HepG2 (cell line): ENCODE data around the gene TBC1D24. TPM values are rescaled to one million over a fixed set of nuclear protein-coding genes. Genes with fewer than 3 reads are reported as not detected.

Source experiments
- ARNT ChIP-seq: fragments of 450-650 bp; IDR thresholded peaks from 2 replicates; pipeline ENCODE4 v1.6.1; 2017
- BRD4 ChIP-seq: sonication (generic); formaldehyde crosslinking; IDR thresholded peaks from 2 replicates; pipeline ENCODE4 v1.4.0; 2020; ENCODE audit warnings: missing genetic modification reagents
- EHMT2 ChIP-seq: fragments of 200-600 bp; sonication (generic); IDR thresholded peaks from 2 replicates; pipeline ENCODE4 v1.7.0; 2017; ENCODE audit warnings: antibody characterized with exemption, low read depth, low read length, borderline replicate concordance
- FIP1L1 ChIP-seq: fragments of 200-400 bp; formaldehyde crosslinking; IDR thresholded peaks from 2 replicates; pipeline ENCODE4 v1.6.1; 2018; ENCODE audit warnings: low read depth, mild to moderate bottlenecking, low read length, moderate library complexity, borderline replicate concordance; ENCODE audit not compliant: insufficient read depth
- FOXA1 ChIP-seq, 2 experiments: fragments of 450-650 bp in 1 of 2; sonication (generic) in 1 of 2; formaldehyde crosslinking in 1 of 2; IDR thresholded peaks; 2 replicates each; pipeline versions ENCODE4 v1.4.0 to v1.6.1; 2016 to 2020; ENCODE audit warnings: missing genetic modification reagents in 1 of 2
- HDAC2 ChIP-seq: sonication (generic); formaldehyde crosslinking; IDR thresholded peaks from 2 replicates; pipeline ENCODE4 v1.4.0; 2020; ENCODE audit warnings: missing genetic modification reagents
- JUND ChIP-seq: sonication (generic); formaldehyde crosslinking; IDR thresholded peaks from 2 replicates; pipeline ENCODE4 v1.8.0; 2022; ENCODE audit warnings: mild to moderate bottlenecking, missing genetic modification reagents
- KDM5A ChIP-seq: fragments of 200-600 bp; sonication (generic); IDR thresholded peaks from 2 replicates; pipeline ENCODE4 v1.7.0; 2018; ENCODE audit warnings: antibody characterized with exemption, mild to moderate bottlenecking, low read length, borderline replicate concordance
- NAIF1 ChIP-seq: sonication (generic); formaldehyde crosslinking; IDR thresholded peaks from 2 replicates; pipeline ENCODE4 v1.5.0; 2020; ENCODE audit warnings: mild to moderate bottlenecking, missing genetic modification reagents, borderline replicate concordance
- NFE2 ChIP-seq: sonication (generic); formaldehyde crosslinking; IDR thresholded peaks from 2 replicates; pipeline ENCODE4 v1.4.0; 2020; ENCODE audit warnings: missing genetic modification reagents
- PHB2 ChIP-seq: fragments of 450-650 bp; IDR thresholded peaks from 2 replicates; pipeline ENCODE4 v1.6.1; 2018; ENCODE audit not compliant: partially characterized antibody
- RFX5 ChIP-seq: IDR thresholded peaks from 2 replicates; pipeline ENCODE4 v1.6.1; 2011; ENCODE audit warnings: low read depth, low read length, improper control_type of control experiment
- XRCC5 ChIP-seq: fragments of 200-400 bp; formaldehyde crosslinking; optimal IDR thresholded peaks from 2 replicates; pipeline ENCODE3; 2017; ENCODE audit warnings: mild to moderate bottlenecking, low read length
- ZBTB38 ChIP-seq: sonication (generic); formaldehyde crosslinking; IDR thresholded peaks from 2 replicates; pipeline ENCODE4 v1.5.1; 2020; ENCODE audit warnings: mild to moderate bottlenecking, missing genetic modification reagents
- ZNF136 ChIP-seq: sonication (generic); formaldehyde crosslinking; IDR thresholded peaks from 2 replicates; pipeline ENCODE4 v1.8.1; 2022; ENCODE audit warnings: low read depth, mild to moderate bottlenecking, moderate library complexity, missing genetic modification reagents
- ZNF205 ChIP-seq: IDR thresholded peaks from 2 replicates; pipeline ENCODE4 v1.6.1; 2018; ENCODE audit warnings: missing biosample characterization, missing genetic modification reagents
- ZNF224 ChIP-seq: sonication (generic); formaldehyde crosslinking; IDR thresholded peaks from 2 replicates; pipeline ENCODE4 v1.5.0; 2020; ENCODE audit warnings: mild to moderate bottlenecking, missing genetic modification reagents
- ZNF451 ChIP-seq: sonication (generic); formaldehyde crosslinking; IDR thresholded peaks from 2 replicates; pipeline ENCODE4 v1.5.0; 2020; ENCODE audit warnings: mild to moderate bottlenecking, missing genetic modification reagents
- ZNF703 ChIP-seq: sonication (generic); formaldehyde crosslinking; IDR thresholded peaks from 2 replicates; pipeline ENCODE4 v1.5.1; 2020; ENCODE audit warnings: missing genetic modification reagents, mild to moderate bottlenecking, moderate library complexity, borderline replicate concordance
- polyA plus RNA-seq, 8 experiments: library from polyadenylated mRNA; depleted of rRNA in 3 of 8; stranded (reverse) in 7 of 8; unstranded in 1 of 8; fragments of >200 nt; fragmentation: Illumina TruSeq in 4 of 8; extraction: Trizol in 4 of 8; gene quantifications; 2 replicates each; pipeline versions ENCODE4 v1.2.1 to v1.2.3, GENCODE V29; 2011 to 2016; ENCODE audit warnings: low read depth in 4 of 8, missing spikeins in 1 of 8, mixed read lengths in 1 of 8; ENCODE audit not compliant: insufficient read depth in 1 of 8
- total RNA-seq, 5 experiments: library from RNA; depleted of rRNA; stranded (reverse); fragments of >200 nt; fragmentation: Illumina TruSeq; extraction: Trizol; gene quantifications; 2 replicates each; pipeline ENCODE4 v1.2.3, GENCODE V29; 2016; ENCODE audit warnings: low read depth in 1 of 5
- TF ChIP-seq, protein P1 (sequence below): sonication (generic); formaldehyde crosslinking; IDR thresholded peaks from 2 replicates; pipeline ENCODE4 v1.4.0; 2020; ENCODE audit warnings: mild to moderate bottlenecking, missing genetic modification reagents
- TF ChIP-seq, protein P2 (sequence below): sonication (generic); formaldehyde crosslinking; IDR thresholded peaks from 2 replicates; pipeline ENCODE4 v1.5.0; 2020; ENCODE audit warnings: mild to moderate bottlenecking, missing genetic modification reagents
- TF ChIP-seq, protein P3 (sequence below): IDR thresholded peaks from 2 replicates; pipeline ENCODE4 v1.6.1; 2016; ENCODE audit warnings: low read depth
- TF ChIP-seq, protein P4 (sequence below): sonication (generic); formaldehyde crosslinking; IDR thresholded peaks from 2 replicates; pipeline ENCODE4 v1.4.0; 2020; ENCODE audit warnings: mild to moderate bottlenecking, missing genetic modification reagents
- TF ChIP-seq, protein P5 (sequence below), 2 experiments: fragments of 450-650 bp in 1 of 2; sonication (generic) in 1 of 2; formaldehyde crosslinking; IDR thresholded peaks; 2 replicates each; pipeline versions ENCODE4 v1.5.0 to v1.8.0; 2020 to 2022; ENCODE audit warnings: mild to moderate bottlenecking in 1 of 2, missing genetic modification reagents in 1 of 2
- TF ChIP-seq, protein P6 (sequence below): sonication (generic); formaldehyde crosslinking; IDR thresholded peaks from 2 replicates; pipeline ENCODE4 v1.9.0; 2022; ENCODE audit warnings: low read depth, missing genetic modification reagents

Gene TBC1D24
- total and polyA plus RNA-seq, 2 of the 13 experiments (the other 11 are each of a cell fraction or from before 2014, with no cell fraction given) = 7.7 to 13.7 TPM

DNA sequence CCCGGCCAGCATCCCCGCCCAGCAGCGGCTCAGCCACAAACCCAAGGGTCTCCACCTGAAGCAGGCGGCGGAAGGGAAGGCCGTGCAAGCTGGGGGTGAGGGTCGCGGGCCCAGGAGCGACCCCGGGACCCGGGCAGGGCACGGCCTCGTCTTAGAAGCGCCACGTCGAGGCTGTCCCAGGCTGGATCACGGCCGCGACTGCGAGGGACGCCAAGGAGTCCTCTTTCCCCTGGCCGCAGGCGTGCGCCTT is 46.2 kb upstream of the TBC1D24 start (continued):
- TF ChIP-seq KDM5A (no peak), ZNF205 (no peak), XRCC5 (no peak), ZNF136 (CRISPR knock-in tag) (no peak), ZBTB38 (peak; percentile 92; the same call in 1 of the 2 replicates), FOXA1 (IDR thresholded peaks at IDR 0.05) (no peak), FOXA1 (CRISPR knock-in tag; IDR thresholded peaks at IDR 0.05) (no peak), JUND (CRISPR knock-in tag) (no peak), NFE2 (CRISPR knock-in tag) (no peak), PHB2 (no peak), RFX5 (no peak), BRD4 (peak; percentile 72; the same call in 1 of the 2 replicates), HDAC2 (CRISPR knock-in tag) (0 out of 2 replicates have a peak, but pooled peaks have one; percentile 47), NAIF1 (CRISPR knock-in tag) (no peak), ZNF224 (CRISPR knock-in tag) (no peak), FIP1L1 (no peak), EHMT2 (no peak), ZNF451 (CRISPR knock-in tag) (no peak), ZNF703 (no peak), ARNT (no peak)
- TF ChIP-seq, protein P1, sequence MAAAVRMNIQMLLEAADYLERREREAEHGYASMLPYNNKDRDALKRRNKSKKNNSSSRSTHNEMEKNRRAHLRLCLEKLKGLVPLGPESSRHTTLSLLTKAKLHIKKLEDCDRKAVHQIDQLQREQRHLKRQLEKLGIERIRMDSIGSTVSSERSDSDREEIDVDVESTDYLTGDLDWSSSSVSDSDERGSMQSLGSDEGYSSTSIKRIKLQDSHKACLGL (CRISPR knock-in tag) = no peak; the same call in 1 of the 2 replicates
- TF ChIP-seq, protein P2, sequence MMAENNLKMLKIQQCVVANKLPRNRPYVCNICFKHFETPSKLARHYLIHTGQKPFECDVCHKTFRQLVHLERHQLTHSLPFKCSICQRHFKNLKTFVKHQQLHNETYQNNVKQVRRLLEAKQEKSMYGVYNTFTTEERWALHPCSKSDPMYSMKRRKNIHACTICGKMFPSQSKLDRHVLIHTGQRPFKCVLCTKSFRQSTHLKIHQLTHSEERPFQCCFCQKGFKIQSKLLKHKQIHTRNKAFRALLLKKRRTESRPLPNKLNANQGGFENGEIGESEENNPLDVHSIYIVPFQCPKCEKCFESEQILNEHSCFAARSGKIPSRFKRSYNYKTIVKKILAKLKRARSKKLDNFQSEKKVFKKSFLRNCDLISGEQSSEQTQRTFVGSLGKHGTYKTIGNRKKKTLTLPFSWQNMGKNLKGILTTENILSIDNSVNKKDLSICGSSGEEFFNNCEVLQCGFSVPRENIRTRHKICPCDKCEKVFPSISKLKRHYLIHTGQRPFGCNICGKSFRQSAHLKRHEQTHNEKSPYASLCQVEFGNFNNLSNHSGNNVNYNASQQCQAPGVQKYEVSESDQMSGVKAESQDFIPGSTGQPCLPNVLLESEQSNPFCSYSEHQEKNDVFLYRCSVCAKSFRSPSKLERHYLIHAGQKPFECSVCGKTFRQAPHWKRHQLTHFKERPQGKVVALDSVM (CRISPR knock-in tag) = no peak
- TF ChIP-seq, protein P3, sequence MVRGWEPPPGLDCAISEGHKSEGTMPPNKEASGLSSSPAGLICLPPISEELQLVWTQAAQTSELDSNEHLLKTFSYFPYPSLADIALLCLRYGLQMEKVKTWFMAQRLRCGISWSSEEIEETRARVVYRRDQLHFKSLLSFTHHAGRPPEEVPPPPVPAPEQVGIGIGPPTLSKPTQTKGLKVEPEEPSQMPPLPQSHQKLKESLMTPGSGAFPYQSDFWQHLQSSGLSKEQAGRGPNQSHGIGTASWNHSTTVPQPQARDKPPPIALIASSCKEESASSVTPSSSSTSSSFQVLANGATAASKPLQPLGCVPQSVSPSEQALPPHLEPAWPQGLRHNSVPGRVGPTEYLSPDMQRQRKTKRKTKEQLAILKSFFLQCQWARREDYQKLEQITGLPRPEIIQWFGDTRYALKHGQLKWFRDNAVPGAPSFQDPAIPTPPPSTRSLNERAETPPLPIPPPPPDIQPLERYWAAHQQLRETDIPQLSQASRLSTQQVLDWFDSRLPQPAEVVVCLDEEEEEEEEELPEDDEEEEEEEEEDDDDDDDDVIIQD (CRISPR knock-in tag) = no peak
- TF ChIP-seq, protein P4, sequence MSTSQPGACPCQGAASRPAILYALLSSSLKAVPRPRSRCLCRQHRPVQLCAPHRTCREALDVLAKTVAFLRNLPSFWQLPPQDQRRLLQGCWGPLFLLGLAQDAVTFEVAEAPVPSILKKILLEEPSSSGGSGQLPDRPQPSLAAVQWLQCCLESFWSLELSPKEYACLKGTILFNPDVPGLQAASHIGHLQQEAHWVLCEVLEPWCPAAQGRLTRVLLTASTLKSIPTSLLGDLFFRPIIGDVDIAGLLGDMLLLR (CRISPR knock-in tag) = 0 out of 2 replicates have a peak, but pooled peaks have one; percentile 68
- TF ChIP-seq, protein P5, sequence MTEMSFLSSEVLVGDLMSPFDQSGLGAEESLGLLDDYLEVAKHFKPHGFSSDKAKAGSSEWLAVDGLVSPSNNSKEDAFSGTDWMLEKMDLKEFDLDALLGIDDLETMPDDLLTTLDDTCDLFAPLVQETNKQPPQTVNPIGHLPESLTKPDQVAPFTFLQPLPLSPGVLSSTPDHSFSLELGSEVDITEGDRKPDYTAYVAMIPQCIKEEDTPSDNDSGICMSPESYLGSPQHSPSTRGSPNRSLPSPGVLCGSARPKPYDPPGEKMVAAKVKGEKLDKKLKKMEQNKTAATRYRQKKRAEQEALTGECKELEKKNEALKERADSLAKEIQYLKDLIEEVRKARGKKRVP (CRISPR knock-in tag; IDR thresholded peaks at IDR 0.05) = no peak
- TF ChIP-seq, protein P6, sequence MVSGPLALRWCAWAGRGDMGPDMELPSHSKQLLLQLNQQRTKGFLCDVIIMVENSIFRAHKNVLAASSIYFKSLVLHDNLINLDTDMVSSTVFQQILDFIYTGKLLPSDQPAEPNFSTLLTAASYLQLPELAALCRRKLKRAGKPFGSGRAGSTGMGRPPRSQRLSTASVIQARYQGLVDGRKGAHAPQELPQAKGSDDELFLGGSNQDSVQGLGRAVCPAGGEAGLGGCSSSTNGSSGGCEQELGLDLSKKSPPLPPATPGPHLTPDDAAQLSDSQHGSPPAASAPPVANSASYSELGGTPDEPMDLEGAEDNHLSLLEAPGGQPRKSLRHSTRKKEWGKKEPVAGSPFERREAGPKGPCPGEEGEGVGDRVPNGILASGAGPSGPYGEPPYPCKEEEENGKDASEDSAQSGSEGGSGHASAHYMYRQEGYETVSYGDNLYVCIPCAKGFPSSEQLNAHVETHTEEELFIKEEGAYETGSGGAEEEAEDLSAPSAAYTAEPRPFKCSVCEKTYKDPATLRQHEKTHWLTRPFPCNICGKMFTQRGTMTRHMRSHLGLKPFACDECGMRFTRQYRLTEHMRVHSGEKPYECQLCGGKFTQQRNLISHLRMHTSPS (CRISPR knock-in tag) = no peak
